DMS 273 treated with DMSO at 0.1 percent for 48 hours (cell line): ENCODE measurements around the gene SDS.
"Not testable (repeated sequence)": the region's sequence is repeated elsewhere in the genome, so short reads cannot be mapped to it uniquely, and the experiment has no call there.

Experiments
- DNase-seq: peaks from one replicate; lab custom pipeline; 2025; lab: John Stamatoyannopoulos, UW

SDS gene

GRCh38 chr12:113374823-113375428 is 28.8 kb downstream of the SDS start:
- DNase-seq, result no peak

DNA sequence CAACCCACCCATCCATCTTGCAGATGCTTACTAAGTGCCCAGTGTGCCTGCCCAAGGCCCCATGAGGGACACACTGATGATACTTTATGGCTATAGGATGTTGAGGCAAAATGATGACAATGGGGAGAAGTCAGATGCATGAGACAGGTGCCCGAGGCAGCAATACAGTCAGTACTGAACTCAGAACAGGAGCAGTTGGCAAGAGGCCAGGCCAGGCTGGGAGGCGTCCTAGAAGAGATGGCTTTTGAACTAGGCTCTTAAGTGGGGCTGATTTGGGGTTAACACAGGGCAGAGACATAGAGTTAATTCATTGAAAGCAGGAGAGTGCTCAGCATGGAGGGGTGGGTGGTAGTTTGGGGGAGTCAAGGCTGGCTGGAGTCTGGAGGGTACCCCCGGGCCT is 29.7 kb downstream of the SDS start:
- DNase-seq, result no peak

- no peak for DNase-seq
Observed at GRCh38 chr12:113373440-113373839, 30.2 kb downstream of the SDS start.

- no peak for DNase-seq
Observed at GRCh38 chr12:113372371-113372770, 31.3 kb downstream of the SDS start.

DNA sequence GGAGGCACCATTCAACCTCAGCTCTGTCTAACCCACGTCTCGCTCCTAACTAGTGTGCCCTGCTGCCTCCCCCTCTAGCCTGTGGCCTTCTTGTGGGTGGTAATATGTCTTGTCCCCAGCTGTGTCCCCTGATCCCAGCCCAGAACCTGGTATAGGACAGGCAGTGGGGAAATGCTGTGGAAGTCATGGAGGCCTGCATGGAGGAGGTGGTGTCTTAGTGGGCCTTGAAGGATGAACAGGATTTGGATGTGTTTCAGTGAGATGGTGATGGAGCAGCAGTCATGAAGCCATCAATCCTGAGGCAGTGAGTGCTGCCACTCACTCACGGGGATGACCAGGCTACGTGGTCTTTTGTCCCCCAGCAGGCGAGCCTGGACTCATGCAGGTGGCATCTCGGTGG is 31.9 kb downstream of the SDS start:
- no peak for DNase-seq

GRCh38 chr12:113370923-113371682 is 32.6 kb downstream of the SDS start:
- DNase-seq, result no peak

GRCh38 chr12:113369391-113369985 is 34.2 kb downstream of the SDS start:
- no peak for DNase-seq

GRCh38 chr12:113368331-113368730 is 35.4 kb downstream of the SDS start:
- no peak for DNase-seq

GRCh38 chr12:113366827-113367226 is 36.9 kb downstream of the SDS start:
- DNase-seq, result no peak

DNA sequence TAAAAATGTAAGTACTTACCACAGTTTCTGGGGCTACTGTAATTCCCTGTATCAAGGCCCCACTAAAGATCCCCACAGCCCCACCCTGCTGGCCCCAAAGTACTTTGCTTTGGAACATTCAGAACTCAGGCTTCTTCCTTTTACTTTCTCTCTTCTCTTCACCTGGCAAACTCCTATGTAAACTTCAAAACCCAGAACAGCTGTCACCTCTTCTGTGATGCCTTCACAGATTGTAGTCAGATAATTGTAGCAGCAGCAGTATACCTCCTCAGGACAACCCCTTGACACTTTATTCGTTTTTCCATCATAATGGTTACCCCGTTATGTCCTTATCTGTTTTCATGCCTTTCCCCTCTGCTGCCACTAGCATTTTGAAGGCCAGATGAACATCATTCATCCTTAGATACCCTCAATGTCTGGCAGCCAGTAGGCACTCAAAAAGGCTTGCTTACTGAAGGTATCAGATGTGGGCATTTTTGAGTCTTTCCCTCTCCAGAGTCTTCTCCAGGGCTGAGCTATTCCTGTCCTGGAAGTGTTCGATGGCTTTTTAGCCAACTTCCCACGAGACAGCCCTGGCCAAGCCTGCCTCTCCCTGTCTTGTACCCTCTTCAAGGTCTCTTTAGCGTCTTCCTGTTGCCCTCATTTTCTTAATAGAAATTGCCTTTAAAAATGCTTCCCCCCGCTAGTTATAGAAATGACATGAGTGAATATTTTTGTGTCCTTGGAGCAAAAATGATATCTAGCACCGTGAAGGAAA is 37.9 kb downstream of the SDS start:
- no peak for DNase-seq

GRCh38 chr12:113364698-113365097 is 39.0 kb downstream of the SDS start:
- DNase-seq, result no peak

DNA sequence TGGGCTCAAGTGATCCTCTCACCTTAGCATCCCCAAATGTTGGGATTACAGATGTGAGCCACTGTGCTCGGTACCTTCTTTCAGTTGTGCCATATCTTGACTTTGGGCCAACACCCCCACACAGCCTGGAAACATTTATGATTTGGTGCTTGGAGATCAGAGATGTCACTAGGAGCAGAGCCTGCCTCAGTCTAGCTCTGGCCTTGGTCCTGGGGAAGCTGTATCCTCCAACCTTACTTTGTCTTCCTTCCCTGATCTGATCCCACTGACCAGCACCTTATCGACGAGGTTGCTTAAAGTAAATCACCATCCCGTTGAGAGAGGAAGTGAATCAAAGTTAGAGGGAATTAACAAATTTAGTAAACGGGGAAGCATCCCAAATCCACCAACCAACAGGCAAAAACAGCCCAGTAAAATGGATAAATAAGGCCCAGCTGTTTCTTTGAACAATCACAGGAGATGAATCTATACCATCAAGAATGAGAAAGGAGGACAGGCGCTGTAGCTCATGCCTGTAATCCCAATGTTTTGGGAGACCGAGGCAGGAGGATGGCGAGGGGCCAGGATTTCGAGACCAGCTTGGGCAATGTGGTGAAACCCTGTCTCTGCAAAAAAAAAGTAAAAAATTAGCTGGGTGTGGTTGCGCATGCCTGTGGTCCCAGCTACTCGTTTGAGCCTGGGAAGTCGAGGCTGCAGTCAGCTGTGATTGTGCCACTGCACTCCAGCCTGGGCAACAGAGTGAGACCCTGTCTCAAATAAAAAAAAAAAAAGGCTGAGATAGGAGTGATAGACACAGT is 41.9 kb downstream of the SDS start:
- no peak for DNase-seq

DNA sequence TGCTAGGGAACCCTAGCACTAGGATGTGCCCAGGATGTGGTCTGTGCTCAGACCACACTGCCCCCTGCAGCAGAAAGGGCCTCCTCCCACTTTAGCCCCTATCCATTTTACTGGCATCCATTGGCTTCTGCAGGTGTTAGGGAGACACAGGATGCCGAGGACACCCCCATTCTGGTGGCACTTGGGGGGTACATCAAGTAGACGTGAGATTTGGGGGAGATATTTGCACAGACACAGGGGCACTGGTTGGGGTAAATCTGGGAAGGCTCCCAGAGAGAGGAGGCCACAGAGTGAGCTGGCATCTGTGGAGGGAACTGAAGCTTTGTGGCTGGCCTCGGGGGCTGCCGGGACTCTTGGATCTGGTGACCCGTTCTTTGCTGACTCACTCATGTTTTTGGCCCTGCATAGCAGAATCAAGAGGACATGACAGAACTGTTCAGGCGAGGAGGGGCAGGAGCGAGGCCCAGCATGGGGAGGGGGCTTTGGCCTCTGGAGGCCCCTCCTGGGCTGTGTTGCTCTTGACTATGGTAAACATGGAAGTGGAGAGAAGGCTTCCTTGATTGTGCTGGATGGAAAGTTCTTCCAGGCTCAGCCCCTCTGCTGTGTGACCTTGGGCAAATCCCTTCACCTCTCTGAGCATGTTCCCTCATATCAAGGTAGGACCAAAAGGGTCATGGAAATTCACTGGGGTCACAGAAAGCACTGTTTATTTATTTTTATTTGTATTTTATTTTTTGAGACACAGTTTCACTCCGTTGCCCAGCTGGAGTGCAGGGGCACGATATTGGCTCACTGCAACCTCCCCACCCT is 43.5 kb downstream of the SDS start:
- no peak for DNase-seq

DNA sequence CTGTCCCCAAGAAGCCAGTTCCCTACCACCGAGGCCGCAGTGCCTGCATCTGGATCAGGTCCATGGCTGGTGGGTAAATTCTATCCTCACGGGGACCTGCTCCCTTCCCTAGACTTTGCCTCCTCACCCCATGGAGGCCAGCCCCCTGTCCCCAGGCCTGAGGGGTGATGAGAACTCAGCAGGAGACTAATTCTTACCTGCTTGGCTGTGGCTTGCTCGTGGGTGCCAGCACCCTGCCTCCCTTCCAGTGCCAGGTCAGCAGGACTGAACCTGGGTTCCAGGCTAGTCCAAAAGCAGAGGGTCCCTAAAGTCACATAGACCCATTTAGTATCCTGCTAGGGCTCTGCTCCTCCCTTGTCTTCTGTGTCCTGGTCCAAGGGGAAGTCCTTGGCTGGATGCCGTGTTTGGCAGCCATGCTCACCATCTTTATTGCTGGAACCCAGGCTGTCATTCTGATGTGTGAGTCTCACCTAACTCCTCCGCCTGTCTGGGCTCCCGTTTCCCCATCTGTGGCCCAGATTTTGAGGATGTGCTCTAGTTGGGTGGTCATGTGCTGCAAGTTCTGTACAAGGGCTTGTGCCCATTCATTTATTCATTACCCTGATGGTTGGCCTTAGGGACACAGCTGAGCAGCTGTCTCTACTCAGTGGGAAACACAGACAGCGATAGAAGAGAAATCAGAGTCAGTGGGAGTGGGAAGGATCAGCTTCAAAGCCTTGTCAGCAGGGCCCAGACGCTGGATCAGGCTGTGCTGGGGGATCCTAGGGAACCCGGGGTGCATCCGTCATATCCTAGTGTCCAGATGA is 44.4 kb downstream of the SDS start:
- DNase-seq, result no peak

- DNase-seq, result peak; percentile 81
Observed at GRCh38 chr12:113358381-113359132, 45.1 kb downstream of the SDS start, which contains the start of gene PLBD2. PLBD2 (plus strand) TSS chr12:113358587; CDS start chr12:113358601, 14 bp downstream.

DNA sequence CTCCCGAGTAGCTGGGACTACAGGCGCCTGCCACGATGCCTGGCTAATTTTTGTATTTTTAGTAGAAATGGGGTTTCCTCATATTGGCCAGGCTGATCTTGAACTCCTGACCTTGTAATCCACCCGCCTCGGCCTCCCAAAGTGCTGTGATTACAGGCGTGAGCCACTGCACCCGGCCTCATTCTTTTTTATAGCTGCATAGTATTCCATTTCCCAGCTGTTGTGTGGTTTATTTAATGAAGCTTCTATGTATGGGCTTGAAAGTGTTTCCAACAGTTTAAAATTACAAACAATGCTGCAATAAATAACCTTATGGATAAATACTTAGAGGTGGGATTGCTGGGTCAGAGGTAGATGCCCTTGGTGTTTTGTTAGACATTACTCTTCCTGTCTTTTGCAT is 49.5 kb downstream of the SDS start:
- DNase-seq, result not testable (repeated sequence)

GRCh38 chr12:113351089-113351488 is 52.6 kb downstream of the SDS start:
- no peak for DNase-seq

DNA sequence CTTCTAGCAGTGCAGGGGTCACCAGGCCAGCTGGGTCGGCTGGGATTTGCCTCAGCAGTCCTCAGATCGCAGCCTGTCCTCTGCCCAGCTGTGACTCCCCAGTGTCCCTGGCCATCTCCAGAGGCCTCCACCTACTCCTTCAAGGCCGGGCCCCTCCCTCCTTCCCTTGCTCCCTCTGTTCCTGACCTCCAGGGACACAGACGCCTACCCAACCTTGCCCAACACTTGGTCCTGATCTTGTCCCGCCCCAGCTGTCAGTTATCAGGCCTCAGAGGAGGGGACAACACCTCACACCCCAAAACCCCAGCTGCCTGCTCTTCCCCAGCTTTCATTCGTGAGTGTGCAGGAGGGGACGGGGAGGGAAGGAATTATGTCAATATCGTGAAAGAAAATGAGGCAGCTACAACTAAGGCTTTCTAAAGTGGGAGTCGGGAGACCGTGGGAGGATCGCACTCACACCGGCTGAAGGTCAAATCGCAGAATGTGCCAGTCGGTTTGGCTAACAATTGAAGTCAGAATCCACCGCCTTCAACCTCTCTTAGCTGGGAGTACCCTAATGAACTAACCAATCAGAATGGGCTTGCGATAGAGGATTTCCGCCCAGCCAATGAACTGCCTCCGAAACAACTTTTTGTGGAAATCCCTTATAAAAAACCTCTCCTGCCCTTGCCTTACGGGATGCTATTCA is 54.7 kb downstream of the SDS start:
- no peak for DNase-seq

GRCh38 chr12:113347892-113348291 is 55.8 kb downstream of the SDS start:
- DNase-seq, result no peak
